Measurements from ENCODE around the gene ZCCHC14. TPM values are rescaled to one million over a fixed set of nuclear protein-coding genes. Genes with fewer than 3 reads are reported as not detected.

The ZCCHC14 gene
- total and polyA plus RNA-seq, 5 donors: 11.1 to 29.4 (median 22.8) TPM

- intact Hi-C loops (cut with DNase I): no loop called here
Measured at GRCh38 chr16:87359121-87359520, 133.7 kb downstream of the ZCCHC14 start.

GRCh38 chr16:87358696-87359095 is 134.1 kb downstream of the ZCCHC14 start:
- ATAC-seq (no peak), DNase-seq (no peak)
- Histone ChIP-seq H3K4me1 (ENCODE audit: control insufficient read depth, insufficient read depth, low read length) (peaks cover 7% of the 10 kb centered on the region), H3K27me3 (ENCODE audit: control insufficient read depth, insufficient read depth) (no peaks in the 10 kb centered on the region), H3K27ac (ENCODE audit: low read length) (no peak overlapping the region), H3K9me3 (ENCODE audit: control insufficient read depth, low read length) (no peaks in the 10 kb centered on the region), H3K4me3 (ENCODE audit: low read length) (no peak overlapping the region)
- 85% methylated on average over 9 of the region's 9 CpGs for WGBS
- intact Hi-C loops (cut with DNase I): no loop called here

More at GRCh38 chr16:87359121-87359520, 133.7 kb downstream of the ZCCHC14 start:
- Histone ChIP-seq H3K27me3 (ENCODE audit: control insufficient read depth, insufficient read depth) (no peaks in the 10 kb centered on the region), H3K9me3 (ENCODE audit: control insufficient read depth, low read length) (no peaks in the 10 kb centered on the region), H3K4me1 (ENCODE audit: control insufficient read depth, insufficient read depth, low read length) (peaks cover 8% of the 10 kb centered on the region), H3K27ac (ENCODE audit: low read length) (no peak overlapping the region), H3K4me3 (ENCODE audit: low read length) (no peak overlapping the region)
- DNase-seq (no peak), ATAC-seq (no peak)
- 94% methylated on average over 7 of the region's 7 CpGs for WGBS

GRCh38 chr16:87358250-87358649 is 134.6 kb downstream of the ZCCHC14 start:
- intact Hi-C loops (cut with DNase I): no loop called here
- Histone ChIP-seq H3K27ac (ENCODE audit: low read length) (no peak overlapping the region), H3K27me3 (ENCODE audit: control insufficient read depth, insufficient read depth) (no peaks in the 10 kb centered on the region), H3K4me3 (ENCODE audit: low read length) (no peak overlapping the region), H3K4me1 (ENCODE audit: control insufficient read depth, insufficient read depth, low read length) (peaks cover 7% of the 10 kb centered on the region), H3K9me3 (ENCODE audit: control insufficient read depth, low read length) (no peaks in the 10 kb centered on the region)
- DNase-seq: no peak
- ATAC-seq: no peak
- 94% methylated on average over 17 of the region's 17 CpGs for WGBS

DNA sequence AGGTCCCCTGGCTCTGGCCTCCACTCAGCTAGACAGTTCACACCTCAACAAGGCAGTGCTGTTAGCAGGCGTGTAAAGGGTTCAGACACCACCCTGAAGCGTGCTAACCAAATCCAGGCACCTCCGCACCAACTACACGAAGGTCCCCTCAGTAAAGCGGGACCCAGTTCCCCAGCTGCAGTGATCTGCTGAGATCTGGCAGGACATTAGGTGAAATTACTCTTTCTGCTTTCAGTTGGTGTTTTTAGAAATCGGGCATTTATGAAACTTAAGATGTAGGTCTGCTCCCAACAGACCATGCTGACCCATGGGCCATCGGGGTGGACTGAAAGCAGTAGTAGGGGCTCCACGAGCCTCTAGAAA is 136.4 kb downstream of the ZCCHC14 start:
- whole genome bisulfite sequencing: 80% methylated on average over 8 of the region's 8 CpGs
- H3K27ac ChIP-seq (ENCODE audit: low read length): no peak overlapping the region
- intact Hi-C loops (cut with DNase I): no loop called here
- peaks cover 7% of the 10 kb centered on the region for H3K4me1 ChIP-seq (ENCODE audit: control insufficient read depth, insufficient read depth, low read length)
- ATAC-seq (peak in 1 of 2 donors; percentile 9), DNase-seq (no peak)
- no peaks in the 10 kb centered on the region for H3K9me3 ChIP-seq (ENCODE audit: control insufficient read depth, low read length)
- H3K27me3 ChIP-seq (ENCODE audit: control insufficient read depth, insufficient read depth): no peaks in the 10 kb centered on the region
- no peak overlapping the region for H3K4me3 ChIP-seq (ENCODE audit: low read length)

Other genes with a start within 250 kb of the ZCCHC14 start
- gene C16orf95, start 175.6 kb downstream of the ZCCHC14 start, total RNA-seq: 1 to 10 TPM; 3.4 to 5.4 (median 4.2) TPM
- 4.7 TPM for gene C16orf95, start 175.6 kb downstream of the ZCCHC14 start, polyA plus RNA-seq
- 10 to 100 TPM; 47.8 to 66.1 (median 57.5) TPM for gene FBXO31, start 109.2 kb downstream of the ZCCHC14 start, total RNA-seq
- 24.3 TPM for gene FBXO31, start 109.2 kb downstream of the ZCCHC14 start, polyA plus RNA-seq
- gene MAP1LC3B, start 100.7 kb downstream of the ZCCHC14 start, total RNA-seq: 100 to 1,000 TPM in 3 of 4 donors, 10 to 100 TPM in 1; 87.7 to 114 (median 108) TPM
- 115 TPM for gene MAP1LC3B, start 100.7 kb downstream of the ZCCHC14 start, polyA plus RNA-seq
- gene JPH3, start 109.5 kb upstream of the ZCCHC14 start, total RNA-seq: under 1 TPM; 0.09 to 0.32 (median 0.21) TPM
- 0.11 TPM for gene JPH3, start 109.5 kb upstream of the ZCCHC14 start, polyA plus RNA-seq

All from right cardiac atrium (tissue), 5 donors.